ENCODE measurements around the gene P3H1. TPM values are rescaled to one million over a fixed set of nuclear protein-coding genes. Genes with fewer than 3 reads are reported as not detected.

Gene P3H1
- total RNA-seq, 1 experiment from 2014 or later: 28.3 TPM

GRCh38 chr1:42736571-42737200 lies 30.1 kb downstream of the P3H1 start:
- Histone ChIP-seq H3K4me2 (ENCODE audit: low read length) (no peak overlapping the region), H3K79me2 (ENCODE audit: low read length) (no peaks in the 10 kb centered on the region), H3K27ac (ENCODE audit: low read length) (no peak overlapping the region), H3K36me3 (ENCODE audit: low read depth, low read length) (no peaks in the 10 kb centered on the region), H3F3A (ENCODE audit: low read length, unreplicated experiment) (no peaks in the 10 kb centered on the region), H3K9ac (ENCODE audit: low read length) (no peak overlapping the region), H2AFZ (ENCODE audit: low read length) (no peak overlapping the region), H3K9me3 (ENCODE audit: low read length) (no peaks in the 10 kb centered on the region), H3K4me3 (ENCODE audit: low read length) (no peak overlapping the region), H3K9me2 (replicated peaks; ENCODE audit: low read length) (no peaks in the 10 kb centered on the region), H3K4me1 (ENCODE audit: insufficient read depth, low read length) (no peaks in the 10 kb centered on the region), H4K20me1 (ENCODE audit: low read length) (no peaks in the 10 kb centered on the region), H3K27me3 (ENCODE audit: low read length) (no peaks in the 10 kb centered on the region)
- no TSS peak for BruUV-seq (replicated peaks)
- intact Hi-C loops (cut with micrococcal nuclease): no loop called here
- no peak for ATAC-seq
- ChIA-PET CTCF (no interaction called here), POLR2A (ENCODE audit: unreplicated experiment) (interaction anchor here (0.7 kb wide), 1 partner anchor 54 kb away, joined by 3 read pairs; the partner anchor contains the start of gene YBX1)
- DNase-seq: no peak
- no peak for TF ChIP-seq EZH2phosphoT487 (IDR thresholded peaks at IDR 0.05; ENCODE audit: borderline replicate concordance, low read length)
- TF ChIP-seq EZH2 (IDR thresholded peaks at IDR 0.05; ENCODE audit: low read length, unreplicated experiment): no peak

GRCh38 chr1:42736152-42736551 lies 30.7 kb downstream of the P3H1 start:
- H4K20me1 ChIP-seq (ENCODE audit: low read length): no peaks in the 10 kb centered on the region
- no peak overlapping the region for H2AFZ ChIP-seq (ENCODE audit: low read length)
- peak; percentile 43 for DNase-seq
- H3K4me1 ChIP-seq (ENCODE audit: insufficient read depth, low read length): no peaks in the 10 kb centered on the region
- ChIA-PET POLR2A (ENCODE audit: unreplicated experiment) (no interaction called here), CTCF (no interaction called here)
- H3K9me2 ChIP-seq (replicated peaks; ENCODE audit: low read length): no peaks in the 10 kb centered on the region
- no peaks in the 10 kb centered on the region for H3K27me3 ChIP-seq (ENCODE audit: low read length)
- no peak overlapping the region for H3K9ac ChIP-seq (ENCODE audit: low read length)
- no peak overlapping the region for H3K4me3 ChIP-seq (ENCODE audit: low read length)
- intact Hi-C loops (cut with micrococcal nuclease): no loop called here
- no TSS peak for BruUV-seq (replicated peaks)
- no peak overlapping the region for H3K4me2 ChIP-seq (ENCODE audit: low read length)
- H3K9me3 ChIP-seq (ENCODE audit: low read length): no peaks in the 10 kb centered on the region
- ATAC-seq: peak; percentile 64
- no peaks in the 10 kb centered on the region for H3K79me2 ChIP-seq (ENCODE audit: low read length)
- no peak overlapping the region for H3K27ac ChIP-seq (ENCODE audit: low read length)
- no peaks in the 10 kb centered on the region for H3K36me3 ChIP-seq (ENCODE audit: low read depth, low read length)
- no peaks in the 10 kb centered on the region for H3F3A ChIP-seq (ENCODE audit: low read length, unreplicated experiment)
- TF ChIP-seq CTCF (conservative IDR thresholded peaks at IDR 0.05; ENCODE audit: low read depth, low read length) (peak; percentile 35; the same call in 1 of the 2 replicates), EZH2 (IDR thresholded peaks at IDR 0.05; ENCODE audit: low read length, unreplicated experiment) (no peak)

- Histone ChIP-seq H2AFZ (ENCODE audit: low read length) (no peak overlapping the region), H3K4me3 (ENCODE audit: low read length) (no peak overlapping the region), H3K4me2 (ENCODE audit: low read length) (no peak overlapping the region), H3K79me2 (ENCODE audit: low read length) (no peaks in the 10 kb centered on the region), H3K4me1 (ENCODE audit: insufficient read depth, low read length) (no peaks in the 10 kb centered on the region), H3K9ac (ENCODE audit: low read length) (no peak overlapping the region), H3F3A (ENCODE audit: low read length, unreplicated experiment) (no peaks in the 10 kb centered on the region), H3K27ac (ENCODE audit: low read length) (no peak overlapping the region), H4K20me1 (ENCODE audit: low read length) (no peaks in the 10 kb centered on the region), H3K27me3 (ENCODE audit: low read length) (no peaks in the 10 kb centered on the region), H3K9me2 (replicated peaks; ENCODE audit: low read length) (no peaks in the 10 kb centered on the region), H3K9me3 (ENCODE audit: low read length) (no peaks in the 10 kb centered on the region), H3K36me3 (ENCODE audit: low read depth, low read length) (no peaks in the 10 kb centered on the region)
- ChIA-PET CTCF (no interaction called here), POLR2A (ENCODE audit: unreplicated experiment) (no interaction called here)
- DNase-seq (no peak), ATAC-seq (no peak)
- intact Hi-C loops (cut with micrococcal nuclease): no loop called here
- BruUV-seq (replicated peaks): no TSS peak
- TF ChIP-seq EZH2phosphoT487 (IDR thresholded peaks at IDR 0.05; ENCODE audit: borderline replicate concordance, low read length) (no peak), EZH2 (IDR thresholded peaks at IDR 0.05; ENCODE audit: low read length, unreplicated experiment) (no peak), CTCF (conservative IDR thresholded peaks at IDR 0.05; ENCODE audit: low read depth, low read length) (no peak)
Measured at GRCh38 chr1:42735477-42736105, 31.2 kb downstream of the P3H1 start.
